Measurements from ENCODE around the gene COL4A2.

- TF ChIP-seq CTCF (conservative IDR thresholded peaks at IDR 0.05; ENCODE audit: low read length) = no peak
- no peak for TF ChIP-seq EZH2phosphoT487 (IDR thresholded peaks at IDR 0.05; ENCODE audit: borderline replicate concordance)
Measured at GRCh38 chr13:110263404-110263803, 43.7 kb upstream of the COL4A2 start.
